HG03108 (cell line): ENCODE results near the gene IL32.

Experiments used
- ATAC-seq: cut with Tn5 transposase; IDR thresholded peaks from one replicate; pipeline ENCODE4 v1.9.1; 2021; ENCODE audit warnings: moderate library complexity; ENCODE audit not compliant: unreplicated experiment

Gene IL32

DNA sequence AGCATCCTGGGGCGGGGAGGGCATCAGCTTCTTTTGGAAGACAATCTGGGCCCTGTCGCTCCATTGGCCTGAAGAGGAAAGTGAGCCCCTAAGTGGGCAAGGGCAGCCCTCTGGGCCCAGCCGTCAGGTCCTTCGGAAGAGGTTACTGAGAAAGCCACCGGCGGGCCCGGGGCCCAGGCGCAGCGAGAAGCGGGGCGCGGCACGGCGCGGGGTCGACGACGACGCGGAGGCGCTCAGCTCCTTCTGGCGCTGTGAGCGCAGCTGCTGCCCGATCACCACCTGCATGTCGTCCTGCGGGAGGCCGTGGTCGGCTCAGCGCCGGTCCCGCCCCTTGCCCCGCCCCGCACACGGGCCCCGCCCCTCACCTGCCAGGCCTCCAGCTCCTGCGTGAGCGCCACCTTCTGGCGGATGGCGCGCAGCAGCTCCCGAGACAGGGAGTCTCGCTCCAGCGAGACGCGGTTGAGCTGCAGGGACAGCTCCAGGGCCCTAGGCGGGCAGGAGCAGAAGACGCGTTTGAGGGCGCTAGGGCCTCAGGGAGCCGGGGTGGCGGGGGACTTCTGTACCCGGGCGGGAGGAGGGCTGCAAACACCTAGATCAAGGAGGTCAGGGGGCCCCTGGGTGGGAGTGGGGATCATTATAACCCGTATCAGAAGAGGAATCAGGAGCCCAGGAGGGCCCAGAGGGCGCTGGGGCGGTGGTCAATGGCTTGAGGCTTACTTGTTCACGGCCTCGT lies 37.3 kb upstream of the IL32 start:
- ATAC-seq = peak; percentile 31

DNA sequence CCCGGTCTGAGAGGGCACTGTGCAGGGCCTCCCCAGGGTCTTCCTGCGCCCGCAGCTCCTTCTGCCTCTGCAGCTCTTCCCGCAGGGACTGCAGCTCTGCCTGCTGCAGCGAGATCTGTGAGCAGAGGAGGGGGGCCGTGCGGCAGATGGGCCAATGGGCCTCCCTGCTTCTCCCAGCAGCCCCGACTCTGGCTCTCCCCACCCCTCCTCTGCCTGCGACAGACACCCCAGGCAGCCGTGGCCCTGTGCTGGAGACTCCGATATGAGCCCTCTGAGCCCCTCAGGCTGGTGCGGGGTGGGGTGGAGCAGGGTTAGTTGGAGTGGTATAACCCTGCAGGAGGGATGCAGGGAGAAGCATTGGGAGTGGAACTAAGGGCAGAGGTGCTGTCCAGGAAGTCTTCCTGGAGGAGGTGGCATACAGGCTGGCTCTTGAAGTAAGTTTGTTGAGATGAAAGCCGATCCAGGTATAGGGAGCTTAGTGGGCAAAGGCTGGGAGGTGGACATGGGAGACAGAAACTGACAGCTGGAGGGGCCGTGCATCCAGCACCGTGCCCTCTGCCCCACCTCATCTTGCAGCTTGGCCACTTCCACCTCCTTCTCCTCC lies 36.6 kb upstream of the IL32 start:
- ATAC-seq = no peak

DNA sequence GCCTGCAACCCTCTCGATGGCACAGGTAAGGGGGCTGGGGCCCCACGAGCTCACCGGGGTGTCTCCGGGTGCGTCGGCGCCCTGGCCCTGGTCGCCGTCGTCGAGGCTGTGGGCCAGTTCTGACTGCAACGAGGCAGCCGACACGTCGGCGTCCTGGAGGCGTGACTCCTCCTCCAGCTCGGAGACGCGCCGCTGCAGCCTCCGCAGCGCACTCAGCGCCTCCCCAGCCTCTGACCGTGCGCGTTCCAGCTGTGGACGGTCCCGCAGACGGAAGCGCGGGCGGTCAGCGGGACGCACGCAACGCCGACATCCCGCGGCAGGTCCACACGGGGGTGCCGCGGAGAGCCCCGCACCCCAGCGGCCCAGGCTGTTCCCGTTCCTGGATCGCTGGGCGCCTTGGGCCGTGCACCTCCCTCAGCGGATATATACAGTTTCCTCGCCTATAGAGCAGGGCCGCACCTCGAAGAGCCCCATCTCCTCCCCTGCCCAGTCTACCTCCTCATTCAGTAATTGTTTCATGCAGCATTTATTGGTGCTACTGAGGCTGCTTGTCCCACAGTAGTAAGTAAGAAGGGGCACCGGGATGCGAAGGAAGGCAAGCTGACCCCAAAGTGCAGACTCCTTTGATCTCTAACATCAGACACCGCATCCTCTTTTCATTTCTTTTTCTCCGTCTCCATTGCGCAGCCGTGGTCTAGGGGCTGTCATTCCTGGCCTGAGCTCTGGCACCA lies 35.8 kb upstream of the IL32 start:
- ATAC-seq = no peak

DNA sequence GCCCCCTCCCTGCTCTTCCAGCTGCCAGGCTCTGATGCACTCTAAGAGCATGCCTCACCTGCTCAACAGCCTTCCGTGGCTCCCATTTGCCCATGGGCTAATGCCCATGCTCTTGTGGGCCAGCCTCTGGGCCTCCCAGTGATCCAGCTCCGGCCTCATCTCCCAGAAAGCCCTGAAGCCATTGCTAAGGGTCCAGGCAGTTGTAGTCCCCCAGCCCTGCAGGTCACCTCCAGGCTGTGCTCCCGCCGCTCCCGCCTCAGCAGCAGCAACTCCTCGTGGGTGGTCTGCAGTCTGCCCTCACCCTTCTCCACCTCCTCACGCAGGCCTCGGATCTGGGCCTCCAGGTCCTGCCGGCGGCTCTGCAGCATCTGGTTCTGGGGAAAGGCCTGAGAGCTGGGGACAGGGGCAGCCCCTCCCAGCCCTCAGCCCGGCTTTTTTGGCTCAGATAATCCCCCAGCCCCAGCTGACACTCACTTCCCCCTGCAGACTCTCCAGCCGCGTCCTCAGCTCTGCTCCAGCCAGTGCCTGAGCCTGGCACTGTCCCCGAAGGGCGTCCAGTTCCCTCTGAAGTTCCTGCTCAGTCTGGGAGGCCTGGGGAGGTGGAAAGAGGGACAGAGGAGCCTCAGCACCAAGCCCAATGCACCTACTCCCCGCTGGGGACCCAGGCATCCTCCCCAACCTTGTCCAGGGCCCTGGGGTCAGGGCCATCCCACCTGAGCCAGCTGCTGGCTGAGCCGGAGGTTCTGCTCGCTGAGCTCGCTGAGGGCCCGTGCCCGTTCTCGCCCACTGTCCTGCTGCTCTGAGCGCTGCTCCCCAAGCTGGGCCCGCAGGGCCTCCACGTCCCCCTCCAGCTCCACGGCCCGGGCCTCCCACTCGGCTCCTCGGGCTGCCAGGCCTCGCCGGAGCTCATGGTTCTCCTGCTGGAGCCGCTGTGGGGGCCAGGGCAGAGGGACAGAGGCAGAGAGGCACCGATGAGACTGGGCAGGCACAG lies 34.9 kb upstream of the IL32 start:
- no peak for ATAC-seq

DNA sequence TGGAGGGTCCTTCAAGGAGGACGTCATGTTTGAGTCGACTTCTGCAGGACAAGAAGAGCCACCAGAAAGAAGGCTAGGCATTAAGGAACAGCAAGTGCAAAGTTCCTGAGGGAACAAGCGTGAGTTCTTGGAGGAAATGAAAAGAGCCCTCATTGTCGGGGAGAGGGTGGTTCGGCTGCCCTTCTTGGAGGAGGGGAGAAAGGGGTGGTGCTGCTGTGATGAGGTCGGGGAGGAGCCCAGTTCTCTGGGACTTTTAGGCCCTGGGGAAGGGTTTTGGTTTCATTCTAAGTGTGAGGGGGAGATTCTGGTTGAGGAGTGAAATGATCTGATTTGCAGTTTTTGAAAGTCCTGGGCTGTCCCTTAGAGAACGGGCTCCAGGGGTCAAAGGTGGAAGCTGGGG lies 32.8 kb upstream of the IL32 start:
- no peak for ATAC-seq

DNA sequence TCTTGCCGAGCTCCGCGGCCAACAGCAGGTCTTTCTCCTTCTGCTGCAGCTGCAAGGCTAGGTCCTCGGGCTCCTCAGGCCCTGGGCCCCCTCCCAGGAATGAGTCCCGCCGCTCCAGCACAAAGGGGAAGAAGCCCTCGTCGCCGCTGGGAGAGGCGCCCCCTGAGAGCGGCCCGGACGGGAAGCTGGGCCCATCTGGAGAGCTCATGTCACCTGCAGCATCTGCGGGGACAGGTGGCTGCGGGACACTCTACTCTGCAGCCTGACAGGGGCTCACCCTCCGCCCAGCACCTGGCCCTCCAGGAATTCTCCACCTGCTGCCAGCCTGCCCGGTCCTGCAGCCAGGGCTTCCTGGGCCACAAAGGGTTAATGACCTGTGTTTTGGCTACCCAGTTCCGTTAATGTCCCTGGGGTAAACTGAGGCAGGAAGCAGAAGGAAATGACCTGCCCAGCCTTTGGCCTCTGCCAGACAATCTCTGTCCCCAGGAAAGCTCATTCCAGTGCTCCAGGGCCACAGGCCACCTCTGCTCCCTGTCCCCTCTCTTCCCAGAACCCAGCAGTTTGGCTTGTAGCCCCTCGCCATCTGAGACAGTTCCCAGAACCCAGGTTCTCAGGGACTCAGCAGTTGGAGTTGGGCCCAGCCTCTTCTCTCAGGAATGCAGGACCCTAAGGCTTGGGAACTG lies 30.0 kb upstream of the IL32 start:
- ATAC-seq = no peak

DNA sequence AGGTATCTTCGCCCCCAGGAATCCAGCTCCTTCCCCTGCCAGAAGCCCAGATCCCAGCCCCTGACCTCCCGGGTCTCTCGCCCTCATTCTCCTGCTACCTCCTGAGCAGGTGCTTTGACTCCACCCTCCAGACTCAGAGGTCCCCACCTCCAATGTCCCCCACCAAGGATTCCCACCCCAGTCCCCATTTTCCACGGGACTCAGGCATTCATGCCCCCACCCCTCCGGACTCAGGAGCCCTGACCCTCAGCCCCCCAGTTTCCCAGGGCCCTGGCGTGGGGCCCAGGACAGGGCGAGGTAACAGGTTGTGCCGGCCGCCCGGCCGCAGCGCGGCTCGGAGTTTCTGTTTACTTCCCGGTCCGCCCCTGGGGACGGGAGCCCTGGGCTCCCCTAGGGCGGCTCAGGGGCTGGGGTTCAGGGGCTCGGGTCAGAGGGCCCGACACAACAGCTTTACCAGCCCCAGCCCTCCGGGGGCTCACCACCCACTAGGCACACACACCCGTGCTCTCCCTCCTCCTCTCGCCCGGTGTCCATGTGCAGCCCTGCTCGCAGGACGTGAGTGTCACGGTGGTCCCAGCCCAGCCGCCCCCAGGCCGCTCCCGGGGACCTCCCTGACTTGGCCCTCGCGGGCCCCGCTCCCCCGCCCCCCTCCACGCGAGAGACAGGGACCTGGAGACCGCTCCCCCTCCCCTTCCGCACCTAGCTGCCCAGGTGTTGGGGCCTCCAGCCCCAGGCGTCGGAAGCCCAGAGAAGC lies 29.3 kb upstream of the IL32 start:
- no peak for ATAC-seq

DNA sequence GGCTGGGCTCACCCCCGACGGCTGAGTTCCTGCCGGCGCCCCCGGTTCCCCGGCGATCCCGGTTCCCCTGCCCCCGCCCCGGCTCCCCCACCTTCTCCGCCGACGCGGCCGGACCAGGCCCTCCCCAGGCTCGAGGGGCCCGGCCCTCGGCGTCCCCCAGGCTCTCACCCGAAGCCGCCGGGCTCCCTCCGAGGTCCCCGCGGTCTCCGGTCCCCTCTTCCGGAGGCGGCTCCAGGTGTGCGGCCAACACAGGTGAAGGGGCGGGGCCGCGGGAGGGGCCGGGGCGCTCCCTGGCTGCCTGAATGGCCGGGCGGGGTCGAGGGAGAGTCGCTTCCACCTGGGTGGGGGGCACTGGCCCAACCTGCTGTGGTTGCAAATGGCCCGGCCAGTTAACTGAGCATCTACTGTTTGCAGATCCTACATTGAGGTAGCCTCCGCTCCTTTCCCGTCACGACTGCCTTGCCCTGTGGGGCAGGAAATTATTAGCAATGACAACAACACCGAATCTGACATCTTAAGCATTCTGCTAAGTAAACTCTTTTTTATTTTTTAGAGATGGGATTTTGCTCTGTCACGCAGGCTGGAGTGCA lies 28.6 kb upstream of the IL32 start, which contains the start of gene BICDL2:
Gene BICDL2, minus strand, starts transcription at position 219 of the 590 bp plus-strand sequence. CDS start 1,448 bp downstream, outside the sequence.
- no peak for ATAC-seq

DNA sequence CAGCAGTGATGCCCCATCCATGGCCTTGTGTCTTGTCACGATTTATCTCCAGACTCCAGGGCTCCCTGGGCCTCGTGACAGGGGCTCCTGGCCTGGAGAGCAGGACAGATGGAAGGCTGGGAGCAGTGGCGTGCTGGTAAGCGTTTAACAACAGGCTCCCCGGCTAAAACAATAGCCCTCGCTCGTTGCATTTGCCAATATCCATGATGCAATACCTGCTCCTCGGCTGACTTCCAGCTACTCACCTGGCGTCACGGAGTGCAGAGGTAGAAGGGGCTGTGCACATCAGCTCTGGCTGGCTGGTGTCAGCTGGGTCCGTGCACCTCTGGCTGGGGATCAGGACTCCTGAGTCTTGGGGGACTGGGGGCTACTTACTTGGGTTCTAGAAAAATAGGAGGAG lies 27.2 kb upstream of the IL32 start:
- no peak for ATAC-seq

DNA sequence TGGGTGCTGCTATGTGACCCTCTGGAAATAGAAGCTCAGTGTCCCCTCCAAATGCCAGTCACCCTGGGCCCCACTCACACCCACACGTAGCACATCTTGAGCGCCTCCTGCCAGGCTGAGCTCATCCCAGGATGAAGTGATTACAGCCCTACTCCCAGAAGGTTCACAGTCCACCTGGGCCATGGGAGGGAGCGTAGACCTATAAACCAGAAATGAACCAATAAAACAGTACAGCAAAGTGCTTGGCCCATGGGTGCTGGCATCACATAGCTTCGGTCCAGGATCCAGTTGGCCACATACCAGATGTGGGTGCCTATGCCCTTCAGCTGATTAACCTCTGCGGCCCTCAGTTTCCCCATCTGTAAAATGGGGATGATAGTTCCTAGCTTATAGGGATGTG lies 26.5 kb upstream of the IL32 start:
- no peak for ATAC-seq

DNA sequence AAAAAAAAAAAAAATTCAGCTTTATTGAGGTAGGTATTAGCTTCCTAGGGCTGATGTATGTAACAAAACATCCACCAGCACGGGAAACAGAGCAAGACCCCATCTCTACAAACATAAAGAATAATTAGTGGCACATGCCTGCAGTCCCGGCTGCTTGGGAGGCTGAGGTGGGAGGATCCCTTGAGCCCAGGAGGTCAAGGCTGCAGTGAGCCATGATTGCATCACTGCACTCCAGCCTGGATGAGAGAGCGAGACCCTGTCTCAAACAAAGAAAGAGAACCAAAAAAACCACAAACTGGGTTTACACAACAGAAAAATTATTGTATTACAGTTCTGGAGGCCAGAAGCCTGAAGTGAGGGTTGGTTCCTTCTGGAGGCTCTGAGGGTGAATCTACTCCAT lies 23.1 kb upstream of the IL32 start:
- ATAC-seq = no peak

DNA sequence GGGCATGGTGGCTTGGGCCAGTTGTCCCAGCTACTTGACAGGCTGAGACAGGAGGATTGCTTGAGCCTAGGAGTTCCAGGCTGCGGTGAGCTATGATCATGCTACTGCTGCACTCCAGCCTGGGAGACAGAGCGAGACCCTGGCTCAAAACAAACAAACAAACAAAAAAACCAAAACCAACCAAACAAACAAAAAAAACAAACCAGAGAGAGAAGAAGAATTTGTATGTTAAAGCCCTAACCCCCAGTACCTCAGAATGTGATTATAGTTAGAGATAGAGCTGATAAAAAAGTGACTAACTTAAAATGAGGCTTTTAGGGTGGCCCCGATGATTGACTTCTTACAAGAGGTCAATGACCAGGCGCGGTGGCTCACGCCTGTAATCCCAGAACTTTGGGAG lies 20.7 kb upstream of the IL32 start:
- no peak for ATAC-seq

DNA sequence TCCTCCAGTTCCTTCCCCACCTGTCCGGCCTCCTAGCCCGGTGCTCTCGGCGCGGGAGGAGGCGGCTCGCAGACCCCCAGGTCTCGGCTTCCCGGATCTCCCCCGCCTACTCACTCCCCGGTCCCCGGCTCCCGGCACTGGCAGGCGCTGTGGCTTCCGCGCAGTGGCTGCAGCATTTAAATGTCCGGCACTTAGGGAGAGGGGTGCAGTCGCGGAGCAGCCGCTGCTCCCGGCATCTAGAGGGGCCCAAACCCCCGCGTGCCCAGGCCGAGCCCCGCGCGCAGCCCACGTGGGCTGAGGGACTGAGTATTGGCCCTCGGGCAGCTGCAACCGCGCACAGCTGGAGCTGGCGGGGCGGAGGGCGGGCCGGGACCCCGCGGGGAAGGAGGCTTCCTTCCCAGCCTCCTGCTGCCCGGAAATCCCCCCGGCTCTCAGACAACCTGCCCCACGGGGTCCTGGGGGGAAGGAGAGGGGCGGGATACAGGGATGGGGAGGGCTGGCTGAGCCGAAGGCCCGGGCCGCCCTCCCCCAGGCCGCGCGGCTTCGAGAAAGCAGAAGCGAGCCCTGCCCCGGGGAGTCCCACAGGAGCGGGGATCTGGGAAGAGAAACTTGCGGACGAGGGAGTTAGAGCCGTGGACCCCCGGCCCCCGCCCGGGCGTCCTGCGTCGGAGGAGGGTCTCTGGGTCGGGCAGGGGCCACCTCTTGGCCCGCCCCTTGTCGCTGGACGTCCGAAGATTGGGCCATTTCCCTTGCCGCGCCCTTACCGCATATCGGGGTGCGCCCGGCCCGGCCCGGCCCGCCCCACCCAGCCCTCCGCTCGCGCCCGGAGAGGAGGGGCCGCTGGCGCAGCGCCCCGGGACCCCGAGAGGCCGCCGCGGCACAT lies 19.4 kb upstream of the IL32 start, which contains the start of gene MMP25:
Gene MMP25, plus strand, starts transcription at position 804 of the 883 bp plus-strand sequence. CDS start 357 bp downstream, outside the sequence.
- ATAC-seq = no peak

DNA sequence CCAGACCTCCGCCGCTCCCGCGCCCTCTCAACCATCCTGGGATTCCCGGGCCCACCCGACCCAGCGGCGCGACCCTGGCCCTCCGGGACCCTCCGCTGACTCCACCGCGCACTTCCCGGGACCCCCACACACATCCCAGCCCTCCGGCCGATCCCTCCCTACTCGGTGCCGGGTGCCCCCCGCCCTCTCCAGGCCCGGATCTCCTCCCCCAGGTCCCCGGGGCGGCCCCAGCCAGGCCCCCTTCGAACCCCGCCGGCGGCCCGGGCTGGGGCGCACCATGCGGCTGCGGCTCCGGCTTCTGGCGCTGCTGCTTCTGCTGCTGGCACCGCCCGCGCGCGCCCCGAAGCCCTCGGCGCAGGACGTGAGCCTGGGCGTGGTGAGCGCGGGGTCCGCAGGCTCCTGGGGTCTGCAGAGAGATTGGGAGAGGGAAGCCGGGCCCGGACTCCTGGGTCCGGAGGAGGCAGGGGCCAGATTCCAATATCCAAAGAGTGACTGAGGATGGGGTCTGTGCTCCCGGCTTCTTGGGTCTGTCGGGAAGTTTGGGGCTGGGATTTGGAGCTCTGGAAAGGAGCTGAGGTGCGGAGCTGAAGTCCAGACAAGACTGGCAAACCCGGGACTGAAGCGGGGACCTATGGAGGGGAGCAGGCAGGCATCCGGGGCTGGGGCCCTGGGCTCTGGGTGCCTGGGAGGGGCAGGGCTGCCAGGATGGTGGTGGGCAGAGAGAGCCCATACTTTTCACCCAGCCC lies 18.6 kb upstream of the IL32 start:
- no peak for ATAC-seq

DNA sequence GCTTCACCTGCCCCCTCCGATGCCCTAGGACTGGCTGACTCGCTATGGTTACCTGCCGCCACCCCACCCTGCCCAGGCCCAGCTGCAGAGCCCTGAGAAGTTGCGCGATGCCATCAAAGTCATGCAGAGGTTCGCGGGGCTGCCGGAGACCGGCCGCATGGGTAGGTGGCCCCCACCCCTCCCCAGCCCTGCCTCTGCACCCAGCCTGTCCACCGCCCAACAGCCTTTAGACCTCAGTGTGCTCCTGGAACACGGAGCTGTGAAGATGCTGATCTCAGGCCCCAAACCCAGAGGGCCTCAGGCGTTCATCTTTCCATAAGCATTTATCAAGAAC lies 18.1 kb upstream of the IL32 start:
- no peak for ATAC-seq

DNA sequence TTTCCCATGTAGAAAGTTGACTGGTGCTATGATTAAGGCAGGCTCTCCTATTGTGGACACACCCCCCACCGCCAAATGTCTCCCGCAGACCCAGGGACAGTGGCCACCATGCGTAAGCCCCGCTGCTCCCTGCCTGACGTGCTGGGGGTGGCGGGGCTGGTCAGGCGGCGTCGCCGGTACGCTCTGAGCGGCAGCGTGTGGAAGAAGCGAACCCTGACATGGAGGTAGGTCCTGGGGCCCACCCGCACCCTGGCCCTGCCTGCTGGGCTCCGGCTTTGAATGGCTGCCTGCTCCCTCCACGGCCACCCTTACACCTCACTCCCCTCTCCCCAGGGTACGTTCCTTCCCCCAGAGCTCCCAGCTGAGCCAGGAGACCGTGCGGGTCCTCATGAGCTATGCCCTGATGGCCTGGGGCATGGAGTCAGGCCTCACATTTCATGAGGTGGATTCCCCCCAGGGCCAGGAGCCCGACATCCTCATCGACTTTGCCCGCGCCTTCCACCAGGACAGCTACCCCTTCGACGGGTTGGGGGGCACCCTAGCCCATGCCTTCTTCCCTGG lies 15.4 kb upstream of the IL32 start:
- ATAC-seq = no peak

DNA sequence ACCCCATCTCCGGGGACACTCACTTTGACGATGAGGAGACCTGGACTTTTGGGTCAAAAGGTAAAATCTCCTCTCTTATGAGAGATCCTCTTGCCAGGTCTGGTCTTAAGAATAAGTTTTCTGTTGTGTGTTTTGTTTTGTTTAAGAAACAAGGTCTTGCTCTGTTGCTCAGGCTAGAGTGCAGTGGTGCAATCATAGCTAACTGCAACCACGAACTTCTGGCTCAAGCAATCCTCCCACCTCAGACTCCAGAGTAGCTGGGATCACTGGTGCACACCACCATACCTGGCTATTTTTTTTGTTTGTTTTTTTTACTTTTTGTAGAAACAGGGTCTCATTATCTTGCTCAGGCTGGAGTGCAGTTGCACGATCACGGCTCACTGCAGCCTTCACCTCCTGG lies 15.0 kb upstream of the IL32 start:
- ATAC-seq = no peak
